MM.1S (cell line): Measurements from ENCODE around the gene MYH3.
"Not testable (repeated sequence)": the region's sequence is repeated elsewhere in the genome, so short reads cannot be mapped to it uniquely, and the experiment has no call there.

ENCODE experiments used
- DNase-seq: peaks from one replicate; pipeline ENCODE4 v3.0.0-alpha.2; 2015
- H2AFZ ChIP-seq: fragments of 300-600 bp; sonication (generic); 2 replicates; pipeline ENCODE4 v1.6.0; 2016; ENCODE audit warnings: antibody characterized with exemption, low read length
- H3F3A ChIP-seq: fragments of 300-600 bp; sonication (generic); 2 replicates; pipeline ENCODE4 v1.6.1; 2016; ENCODE audit warnings: mild to moderate bottlenecking, antibody characterized with exemption, low read length, moderate library complexity, mixed read lengths; ENCODE audit not compliant: insufficient read depth
- H3K27ac ChIP-seq: fragments of 300-600 bp; sonication (generic); 2 replicates; pipeline ENCODE4 v1.5.1; 2016; ENCODE audit warnings: mild to moderate bottlenecking, low read length
- H3K27me3 ChIP-seq: fragments of 300-600 bp; sonication (generic); replicated peaks from 2 replicates; pipeline ENCODE4 v1.6.0; 2016; ENCODE audit warnings: low read length; ENCODE audit not compliant: insufficient read depth
- H3K36me3 ChIP-seq: fragments of 300-600 bp; sonication (generic); replicated peaks from 2 replicates; pipeline ENCODE4 v1.6.1; 2016; ENCODE audit warnings: mild to moderate bottlenecking, low read length, mixed read lengths; ENCODE audit not compliant: insufficient read depth
- H3K4me1 ChIP-seq: fragments of 300-600 bp; sonication (generic); 2 replicates; pipeline ENCODE4 v1.6.1; 2016; ENCODE audit warnings: low read length, mixed read lengths
- H3K4me2 ChIP-seq: fragments of 300-600 bp; sonication (generic); 2 replicates; pipeline ENCODE4 v1.6.0; 2016; ENCODE audit warnings: low read depth, low read length
- H3K4me3 ChIP-seq: fragments of 300-600 bp; sonication (generic); 2 replicates; pipeline ENCODE4 v1.5.1; 2016; ENCODE audit warnings: low read length, mixed read lengths
- H3K79me2 ChIP-seq: fragments of 300-600 bp; sonication (generic); 2 replicates; pipeline ENCODE4 v1.6.1; 2016; ENCODE audit warnings: mixed run types, low read length, mixed read lengths
- H3K9ac ChIP-seq: fragments of 300-600 bp; sonication (generic); 2 replicates; pipeline ENCODE4 v1.6.1; 2016; ENCODE audit warnings: low read length, mixed read lengths
- H3K9me2 ChIP-seq: fragments of 300-600 bp; sonication (generic); replicated peaks from 2 replicates; pipeline ENCODE4 v1.6.1; 2016; ENCODE audit warnings: mild to moderate bottlenecking, low read length, mixed read lengths; ENCODE audit not compliant: insufficient read depth
- H3K9me3 ChIP-seq: fragments of 300-600 bp; sonication (generic); replicated peaks from 2 replicates; pipeline ENCODE4 v1.6.1; 2016; ENCODE audit warnings: mild to moderate bottlenecking, low read length, mixed read lengths; ENCODE audit not compliant: insufficient read depth
- H4K20me1 ChIP-seq: fragments of 300-600 bp; sonication (generic); 2 replicates; pipeline ENCODE4 v1.6.1; 2016; ENCODE audit warnings: mild to moderate bottlenecking, low read length, moderate library complexity, mixed read lengths; ENCODE audit not compliant: insufficient read depth
- EZH2 ChIP-seq: fragments of 300-600 bp; sonication (generic); optimal IDR thresholded peaks from 2 replicates; pipeline ENCODE3; 2017; ENCODE audit warnings: low read depth, mild to moderate bottlenecking, antibody characterized with exemption, low read length, mixed read lengths
- EZH2phosphoT487 ChIP-seq: fragments of 300-600 bp; sonication (generic); IDR thresholded peaks from 2 replicates; pipeline ENCODE4 v1.6.1; 2018; ENCODE audit warnings: antibody characterized with exemption, low read length
- TF ChIP-seq, protein P1 (sequence below): fragments of 300-600 bp; sonication (generic); IDR thresholded peaks from 2 replicates; pipeline ENCODE4 v1.5.1; 2016; ENCODE audit warnings: antibody characterized with exemption, low read length, mixed read lengths

Gene MYH3

DNA sequence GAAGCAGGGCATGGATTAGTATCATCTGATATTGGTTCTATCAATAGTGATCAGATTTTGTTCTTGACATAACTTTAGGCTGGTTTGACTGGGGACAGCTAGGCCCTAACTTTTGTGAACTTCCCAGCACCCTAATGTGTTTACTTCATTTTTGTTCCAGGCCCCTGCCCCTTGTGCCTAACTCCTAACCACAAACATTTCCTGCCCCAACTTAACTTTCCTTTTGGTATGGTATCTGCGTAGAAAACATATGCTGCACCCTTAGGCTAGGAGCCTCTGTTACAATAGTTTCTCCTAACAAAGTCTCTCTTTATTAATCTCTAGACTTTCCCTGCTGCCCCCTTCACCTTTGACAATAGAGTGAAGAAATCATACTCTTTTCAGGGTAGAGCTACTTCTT lies 42.7 kb upstream of the MYH3 start:
- H3K4me2 ChIP-seq: no peak overlapping the region
- H4K20me1 ChIP-seq: no peaks in the 10 kb centered on the region
- peaks cover 33% of the 10 kb centered on the region for H3K79me2 ChIP-seq
- H3K9me2 ChIP-seq: no peaks in the 10 kb centered on the region
- peaks cover 12% of the 10 kb centered on the region for H3F3A ChIP-seq
- peaks cover 9% of the 10 kb centered on the region; the same call in 1 of the 2 replicates for H3K4me1 ChIP-seq
- H3K4me3 ChIP-seq: no peak overlapping the region
- no peak overlapping the region for H3K27ac ChIP-seq
- no peaks in the 10 kb centered on the region for H3K9me3 ChIP-seq
- no peak overlapping the region for H3K9ac ChIP-seq
- DNase-seq: no peak
- 0 out of 2 replicates have a peak, but pooled peaks cover 4% of the 10 kb centered on the region for H3K36me3 ChIP-seq
- H3K27me3 ChIP-seq: no peaks in the 10 kb centered on the region
- no peak overlapping the region for H2AFZ ChIP-seq
- TF ChIP-seq EZH2phosphoT487: no peak
- no peak for TF ChIP-seq EZH2
- TF ChIP-seq, protein P1, sequence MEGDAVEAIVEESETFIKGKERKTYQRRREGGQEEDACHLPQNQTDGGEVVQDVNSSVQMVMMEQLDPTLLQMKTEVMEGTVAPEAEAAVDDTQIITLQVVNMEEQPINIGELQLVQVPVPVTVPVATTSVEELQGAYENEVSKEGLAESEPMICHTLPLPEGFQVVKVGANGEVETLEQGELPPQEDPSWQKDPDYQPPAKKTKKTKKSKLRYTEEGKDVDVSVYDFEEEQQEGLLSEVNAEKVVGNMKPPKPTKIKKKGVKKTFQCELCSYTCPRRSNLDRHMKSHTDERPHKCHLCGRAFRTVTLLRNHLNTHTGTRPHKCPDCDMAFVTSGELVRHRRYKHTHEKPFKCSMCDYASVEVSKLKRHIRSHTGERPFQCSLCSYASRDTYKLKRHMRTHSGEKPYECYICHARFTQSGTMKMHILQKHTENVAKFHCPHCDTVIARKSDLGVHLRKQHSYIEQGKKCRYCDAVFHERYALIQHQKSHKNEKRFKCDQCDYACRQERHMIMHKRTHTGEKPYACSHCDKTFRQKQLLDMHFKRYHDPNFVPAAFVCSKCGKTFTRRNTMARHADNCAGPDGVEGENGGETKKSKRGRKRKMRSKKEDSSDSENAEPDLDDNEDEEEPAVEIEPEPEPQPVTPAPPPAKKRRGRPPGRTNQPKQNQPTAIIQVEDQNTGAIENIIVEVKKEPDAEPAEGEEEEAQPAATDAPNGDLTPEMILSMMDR: no peak

DNA sequence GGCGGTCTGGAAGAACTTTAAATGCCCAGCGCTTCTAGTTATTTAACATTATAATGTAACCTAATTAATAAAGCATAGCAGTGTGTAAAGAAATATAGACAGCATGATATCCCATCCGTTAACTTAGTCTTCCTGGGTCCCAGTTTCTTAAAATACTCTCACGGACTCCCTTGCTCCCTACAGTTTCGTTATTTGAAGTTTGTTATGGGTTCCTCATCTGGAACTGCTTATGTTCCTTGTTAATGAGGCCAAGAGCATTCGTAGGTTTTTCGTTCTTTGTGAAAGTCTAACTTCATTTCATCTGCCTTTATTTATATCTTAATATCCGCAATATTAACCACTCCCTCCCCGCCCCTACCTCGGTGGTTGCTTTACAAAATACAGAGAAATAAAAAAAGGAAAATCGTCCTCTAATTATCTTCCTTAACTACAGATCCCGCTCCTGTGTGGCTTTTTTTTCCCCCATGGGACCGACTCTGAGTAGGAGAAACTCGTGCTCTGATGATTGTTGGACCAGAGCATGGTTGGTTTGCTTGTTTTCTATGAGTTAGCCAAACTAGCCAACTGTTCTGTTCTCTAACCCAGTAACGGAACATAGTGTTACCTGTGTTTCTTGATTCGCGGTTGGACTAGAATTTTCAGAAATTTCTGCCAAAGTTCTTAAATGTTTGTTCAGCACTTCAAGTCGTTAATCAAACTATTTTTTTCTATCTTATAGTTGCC lies 41.1 kb upstream of the MYH3 start:
- DNase-seq: no peak
- Histone ChIP-seq H4K20me1 (no peaks in the 10 kb centered on the region), H3K4me3 (peak overlapping the region; percentile 90), H3F3A (peaks cover 12% of the 10 kb centered on the region), H3K36me3 (peaks cover 4% of the 10 kb centered on the region; the same call in 1 of the 2 replicates), H3K27me3 (no peaks in the 10 kb centered on the region), H3K9me2 (no peaks in the 10 kb centered on the region), H3K4me1 (peaks cover 9% of the 10 kb centered on the region; the same call in 1 of the 2 replicates), H2AFZ (peak overlapping the region; percentile 93), H3K9me3 (no peaks in the 10 kb centered on the region), H3K4me2 (peak overlapping the region; percentile 77), H3K27ac (peak overlapping the region; percentile 59; the same call in 1 of the 2 replicates), H3K79me2 (peaks cover 45% of the 10 kb centered on the region), H3K9ac (peak overlapping the region; percentile 78)
- TF ChIP-seq, protein P1: no peak
- TF ChIP-seq EZH2 (no peak), EZH2phosphoT487 (no peak)

DNA sequence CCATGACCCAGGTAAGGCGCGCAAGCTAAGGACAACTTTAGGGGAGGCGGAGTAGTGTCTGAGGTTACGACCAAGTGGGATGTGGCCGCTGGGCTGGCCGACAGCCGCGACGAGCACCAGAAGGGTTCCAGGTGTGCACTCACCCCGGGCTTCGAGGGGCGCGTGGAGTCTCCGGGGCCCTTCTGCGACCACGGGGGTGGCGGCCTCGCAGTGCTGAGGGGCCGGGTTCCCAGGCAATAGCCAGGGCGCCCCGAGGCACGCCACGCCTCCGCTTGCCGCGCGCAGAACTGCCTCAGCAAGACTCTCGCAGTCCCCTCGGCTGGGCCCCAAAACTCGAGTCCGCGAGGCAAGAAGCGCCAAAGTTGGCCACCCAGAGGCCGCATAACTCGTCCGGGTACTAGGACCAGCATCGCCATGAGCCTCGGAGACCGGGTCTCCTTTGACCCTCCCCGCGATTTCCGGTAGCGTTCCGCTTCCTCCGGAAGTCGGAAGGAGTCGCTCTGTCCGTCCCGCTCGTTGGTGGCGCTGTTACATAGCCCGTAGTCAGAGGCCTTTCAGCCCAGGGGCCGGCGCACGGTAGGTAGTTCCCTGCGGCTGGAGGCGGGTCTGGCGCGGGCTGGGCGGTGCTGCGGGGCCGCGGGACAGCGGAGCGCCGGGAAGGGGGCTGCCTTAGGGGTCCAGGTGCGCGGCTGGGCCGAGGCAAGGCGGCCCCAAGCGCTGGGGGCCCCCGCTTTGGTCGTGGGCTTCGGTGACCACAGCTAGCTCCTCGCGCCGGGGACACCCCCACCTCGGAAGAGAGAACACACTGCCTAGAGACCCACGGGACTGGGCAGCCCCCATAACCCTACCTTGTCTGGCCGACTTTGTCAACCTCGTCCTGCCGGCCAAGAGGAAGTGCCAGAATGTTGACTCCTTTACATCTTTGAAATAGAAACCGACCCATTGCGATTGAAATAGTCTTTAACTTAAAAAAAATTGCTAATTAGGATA lies 40.3 kb upstream of the MYH3 start, which contains the start of the genes ADPRM and SCO1:
Gene ADPRM, plus strand, starts transcription at position 503 of the 990 bp plus-strand sequence. CDS start 7,333 bp downstream, outside the sequence.
Gene SCO1, minus strand, starts transcription at position 442 of the 990 bp plus-strand sequence. Its CDS starts 26 bp downstream, at position 416.
- DNase-seq: peak; percentile 96
- peaks cover 9% of the 10 kb centered on the region; the same call in 1 of the 2 replicates for H3K4me1 ChIP-seq

DNA sequence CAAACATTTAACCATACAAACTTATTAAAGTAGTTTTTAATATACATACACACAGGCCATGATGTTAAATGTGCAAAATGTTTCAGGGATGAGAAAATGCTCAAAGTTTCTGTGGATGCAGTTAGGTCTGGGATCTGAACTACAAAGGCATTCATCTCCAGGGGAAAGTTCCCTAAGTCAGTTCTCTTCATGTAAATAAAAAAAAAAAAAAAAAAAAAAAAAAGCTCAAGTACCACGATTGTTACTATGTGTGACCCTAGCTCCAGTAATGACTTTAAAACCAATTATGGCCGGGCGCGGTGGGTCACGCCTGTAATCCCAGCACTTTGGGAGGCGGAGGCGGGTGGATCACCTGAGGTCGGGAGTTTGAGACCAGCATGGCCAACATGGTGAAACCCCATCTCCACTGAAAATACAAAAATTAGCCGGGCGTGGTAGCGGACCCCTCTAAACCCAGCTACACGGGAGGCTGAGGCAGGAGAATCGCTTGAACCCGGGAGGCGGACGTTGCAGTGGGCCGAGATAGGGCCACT lies 38.8 kb upstream of the MYH3 start:
- not testable (repeated sequence) for H3K36me3 ChIP-seq, H3K9me3 ChIP-seq, H3K27ac ChIP-seq, H2AFZ ChIP-seq, H3K9me2 ChIP-seq, H4K20me1 ChIP-seq, H3K27me3 ChIP-seq, DNase-seq, H3K4me1 ChIP-seq
- Histone ChIP-seq H3K9ac (peak overlapping the region; percentile 78; the same call in 1 of the 2 replicates), H3K4me3 (peak overlapping the region; percentile 90), H3F3A (peaks cover 12% of the 10 kb centered on the region), H3K79me2 (peaks cover 58% of the 10 kb centered on the region), H3K4me2 (peak overlapping the region; percentile 62; the same call in 1 of the 2 replicates)

More for the DNA sequence above, 40.3 kb upstream of the MYH3 start, which contains the start of the genes ADPRM and SCO1:
- peaks cover 12% of the 10 kb centered on the region for H3F3A ChIP-seq
- peak within 1 kb of the TSS; percentile 59; the same call in 1 of the 2 replicates for H3K27ac ChIP-seq
- H3K4me3 ChIP-seq: peak within 1 kb of the TSS; percentile 90
- H2AFZ ChIP-seq: peak within 1 kb of the TSS; percentile 93
- no peaks in the 10 kb centered on the region for H3K9me2 ChIP-seq
- peaks cover 54% of the 10 kb centered on the region for H3K79me2 ChIP-seq
- TF ChIP-seq EZH2phosphoT487: no peak
- TF ChIP-seq, protein P1: peak; percentile 17; the same call in 1 of the 2 replicates
- H4K20me1 ChIP-seq: no peaks in the 10 kb centered on the region
- H3K9me3 ChIP-seq: no peaks in the 10 kb centered on the region
- peak within 1 kb of the TSS; percentile 78 for H3K9ac ChIP-seq
- H3K27me3 ChIP-seq: no peaks in the 10 kb centered on the region
- peaks cover 8% of the 10 kb centered on the region; the same call in 1 of the 2 replicates for H3K36me3 ChIP-seq
- peak within 1 kb of the TSS; percentile 77 for H3K4me2 ChIP-seq
